H1 (cell line): ENCODE measurements around the gene COPG1. TPM values are rescaled to one million over a fixed set of nuclear protein-coding genes. Genes with fewer than 3 reads are reported as not detected.

Experiments
- CTCF ChIA-PET: fragments of 300-600 bp; sonication (Branson Sonifier 250); formaldehyde crosslinking; loops from one replicate; lab custom pipeline; 2021; ENCODE audit not compliant: partially characterized antibody; lab: Charles Lee
- POLR2A ChIA-PET: fragments of 300-600 bp; sonication (Branson Sonifier 250); formaldehyde crosslinking; loops from one replicate; lab custom pipeline; 2021; ENCODE audit warnings: inconsistent platforms; ENCODE audit not compliant: partially characterized antibody; lab: Charles Lee
- DNase-seq, 2 experiments: peaks; one replicate each; pipeline versions ENCODE4 v3.0.0 to v3.0.0-alpha.2; 2010 to 2022; ENCODE audit warnings: low spot score in 2 of 2, low read depth in 1 of 2, mixed read lengths in 1 of 2
- FAIRE-seq: peaks from 2 replicates; lab custom pipeline; 2011; peaks lifted over from hg19 to GRCh38; lab: Jason Lieb, UNC
- H2AFZ ChIP-seq: 2 replicates; pipeline ENCODE4 v1.8.1; 2012; ENCODE audit warnings: low read length, inconsistent platforms
- H2AK5ac ChIP-seq: 2 replicates; pipeline ENCODE4 v1.6.1; 2013; ENCODE audit warnings: low read depth, low read length
- H2BK120ac ChIP-seq: replicated peaks from 2 replicates; pipeline ENCODE3; 2013; ENCODE audit warnings: low read depth, low read length, inconsistent platforms
- H2BK12ac ChIP-seq: 2 replicates; pipeline ENCODE4 v1.6.1; 2013; ENCODE audit warnings: low read depth, low read length
- H2BK15ac ChIP-seq: 2 replicates; pipeline ENCODE4 v1.6.1; 2013; ENCODE audit warnings: low read length
- H2BK20ac ChIP-seq: 2 replicates; pipeline ENCODE4 v1.6.1; 2013; ENCODE audit warnings: low read length
- H2BK5ac ChIP-seq: 2 replicates; pipeline ENCODE4 v1.6.1; 2013; ENCODE audit warnings: low read depth, low read length
- H3K14ac ChIP-seq: 2 replicates; pipeline ENCODE4 v1.6.1; 2013; ENCODE audit warnings: inconsistent platforms; ENCODE audit not compliant: insufficient read length
- H3K18ac ChIP-seq: 2 replicates; pipeline ENCODE4 v1.6.1; 2013; ENCODE audit warnings: low read length; ENCODE audit errors: extremely low read depth
- H3K23ac ChIP-seq: 2 replicates; pipeline ENCODE4 v1.6.1; 2013; ENCODE audit warnings: inconsistent platforms; ENCODE audit not compliant: insufficient read length
- H3K23me2 ChIP-seq: 2 replicates; pipeline ENCODE4 v1.6.1; 2013; ENCODE audit warnings: low read depth, low read length
- H3K27ac ChIP-seq: 2 replicates; pipeline ENCODE4 v1.6.1; 2011; ENCODE audit warnings: low read depth, low read length, inconsistent platforms
- H3K27me3 ChIP-seq, 4 experiments: replicated peaks in 1 of 4; 1 replicate in 1 of 4; 2 replicates in 3 of 4; pipeline versions ENCODE4 v1.6.1 to v1.8.1; 2011 to 2013; ENCODE audit warnings: low read length in 3 of 4, mild to moderate bottlenecking in 3 of 4, inconsistent platforms in 2 of 4, mixed read lengths in 2 of 4, moderate library complexity in 1 of 4; ENCODE audit not compliant: control insufficient read depth in 3 of 4, insufficient read depth in 3 of 4; ENCODE audit errors: extremely low read depth in 1 of 4
- H3K36me3 ChIP-seq, 4 experiments: 2 replicates each; pipeline versions ENCODE4 v1.6.1 to v1.8.1; 2011 to 2013; ENCODE audit warnings: mild to moderate bottlenecking in 4 of 4, low read length in 3 of 4, moderate library complexity in 2 of 4, control low read depth in 1 of 4, inconsistent platforms in 1 of 4; ENCODE audit not compliant: insufficient read depth in 4 of 4, control insufficient read depth in 2 of 4
- H3K4ac ChIP-seq: replicated peaks from 2 replicates; pipeline ENCODE3; 2013; ENCODE audit warnings: low read length, low read depth, mixed read lengths, inconsistent platforms; ENCODE audit not compliant: insufficient read length
- H3K4me1 ChIP-seq, 4 experiments: replicated peaks in 1 of 4; 1 replicate in 1 of 4; 2 replicates in 3 of 4; pipeline versions ENCODE4 v1.6.1 to v1.8.1; 2011 to 2013; ENCODE audit warnings: low read length in 3 of 4, inconsistent platforms in 2 of 4, mixed read lengths in 1 of 4; ENCODE audit not compliant: insufficient read depth in 4 of 4, control insufficient read depth in 3 of 4
- H3K4me2 ChIP-seq, 2 experiments: 2 replicates each; pipeline versions ENCODE4 v1.6.1 to v1.8.1; 2011 to 2013; ENCODE audit warnings: low read depth in 2 of 2, low read length in 2 of 2, control low read depth in 1 of 2, inconsistent platforms in 1 of 2, mild to moderate bottlenecking in 1 of 2; ENCODE audit not compliant: insufficient read depth in 1 of 2
- H3K4me3 ChIP-seq, 4 experiments: fragments of 200-600, 300-600 bp in 1 of 4; sonication (generic), shearing (Covaris generic), sonication (Bioruptor Twin) in 1 of 4; 2 replicates each; pipeline versions ENCODE4 v1.5.1 to v1.8.1; 2011 to 2016; ENCODE audit warnings: low read length in 4 of 4, low read depth in 3 of 4, control low read depth in 2 of 4, inconsistent platforms in 2 of 4, mild to moderate bottlenecking in 2 of 4, mixed read lengths in 1 of 4, moderate library complexity in 1 of 4; ENCODE audit not compliant: insufficient read depth in 2 of 4; ENCODE audit errors: extremely low read depth in 1 of 4
- H3K56ac ChIP-seq: replicated peaks from 2 replicates; pipeline ENCODE3; 2013; ENCODE audit warnings: low read depth, mild to moderate bottlenecking, mixed read lengths, low read length, inconsistent platforms; ENCODE audit not compliant: insufficient read length
- H3K79me1 ChIP-seq: 2 replicates; pipeline ENCODE4 v1.6.1; 2013; ENCODE audit warnings: low read depth, low read length, control low read depth
- H3K79me2 ChIP-seq, 2 experiments: 2 replicates each; pipeline versions ENCODE4 v1.6.1 to v1.8.1; 2012 to 2013; ENCODE audit warnings: low read length in 2 of 2, mild to moderate bottlenecking in 2 of 2, inconsistent platforms in 1 of 2; ENCODE audit not compliant: insufficient read depth in 2 of 2, control insufficient read depth in 1 of 2
- H3K9ac ChIP-seq, 4 experiments: replicated peaks in 1 of 4; 1 replicate in 1 of 4; 2 replicates in 3 of 4; pipeline versions ENCODE4 v1.6.1 to v1.8.1; 2011 to 2013; ENCODE audit warnings: low read depth in 3 of 4, low read length in 3 of 4, control low read depth in 2 of 4, mild to moderate bottlenecking in 2 of 4, moderate library complexity in 2 of 4, inconsistent platforms in 1 of 4; ENCODE audit errors: extremely low read depth in 1 of 4
- H3K9me3 ChIP-seq, 2 experiments: 2 replicates each; pipeline versions ENCODE4 v1.6.1 to v1.8.1; 2012 to 2013; ENCODE audit warnings: mild to moderate bottlenecking in 2 of 2, moderate library complexity in 2 of 2, control low read depth in 1 of 2, inconsistent platforms in 1 of 2, low read depth in 1 of 2, low read length in 1 of 2, mixed read lengths in 1 of 2; ENCODE audit not compliant: insufficient read depth in 2 of 2
- H4K20me1 ChIP-seq, 2 experiments: replicated peaks in 1 of 2; 2 replicates each; pipeline versions ENCODE3 to v1.8.1; 2011 to 2013; ENCODE audit warnings: inconsistent platforms in 2 of 2, low read length in 2 of 2, mild to moderate bottlenecking in 1 of 2; ENCODE audit not compliant: insufficient read depth in 2 of 2, control insufficient read depth in 1 of 2
- H4K5ac ChIP-seq: 2 replicates; pipeline ENCODE4 v1.6.1; 2013; ENCODE audit warnings: low read length, low read depth, mixed read lengths, inconsistent platforms; ENCODE audit not compliant: insufficient read length
- H4K8ac ChIP-seq: 2 replicates; pipeline ENCODE4 v1.8.0; 2013; ENCODE audit warnings: mild to moderate bottlenecking, moderate library complexity, low read length, inconsistent platforms; ENCODE audit not compliant: insufficient read depth; ENCODE audit errors: extremely low read depth
- H4K91ac ChIP-seq: replicated peaks from 2 replicates; pipeline ENCODE3; 2013; ENCODE audit warnings: low read length, mixed read lengths, inconsistent platforms; ENCODE audit not compliant: insufficient read length
- GTF2F1 ChIP-seq: IDR thresholded peaks from 2 replicates; pipeline ENCODE4 v1.6.1; 2012; ENCODE audit warnings: low read depth, low read length, improper control_type of control experiment, borderline replicate concordance
- NRF1 ChIP-seq: IDR thresholded peaks from 2 replicates; pipeline ENCODE4 v1.6.1; 2011; ENCODE audit warnings: mild to moderate bottlenecking, low read depth, low read length, improper control_type of control experiment
- RAD21 ChIP-seq, 2 experiments: IDR thresholded peaks in 1 of 2; conservative IDR thresholded peaks in 1 of 2; 2 replicates each; pipeline ENCODE4 v1.6.1; 2011; ENCODE audit warnings: low read depth in 2 of 2, low read length in 2 of 2, improper control_type of control experiment in 1 of 2, inconsistent platforms in 1 of 2, mild to moderate bottlenecking in 1 of 2, moderate library complexity in 1 of 2
- RNF2 ChIP-seq: fragments of 200-900, 300-1000 bp; sonication (generic); IDR thresholded peaks from 2 replicates; pipeline ENCODE4 v1.7.1; 2016; ENCODE audit warnings: borderline replicate concordance, low read depth, mild to moderate bottlenecking, antibody characterized with exemption, low read length; ENCODE audit not compliant: poor library complexity, severe bottlenecking; ENCODE audit errors: missing control alignments
- SIRT6 ChIP-seq: IDR thresholded peaks from one replicate; pipeline ENCODE4 v1.7.1; 2012; ENCODE audit warnings: low read length, inconsistent platforms
- WGBS, 2 experiments: shearing (Covaris generic) in 1 of 2; methylation state at CpG; one replicate each; pipeline versions ENCODE4 v1.1.6 to v1.1.7; 2013 to 2015; ENCODE audit warnings: low lambda C conversion rate in 2 of 2, mixed read lengths in 2 of 2, inconsistent platforms in 1 of 2, low coverage in 1 of 2, missing lambda C conversion rate in 1 of 2; ENCODE audit not compliant: insufficient replicate concordance in 2 of 2, insufficient coverage in 1 of 2, insufficient read length in 1 of 2; ENCODE audit errors: extremely low coverage in 1 of 2, missing lambda C conversion rate in 1 of 2; 5-methylcytosine and 5-hydroxymethylcytosine counted together
- polyA plus RNA-seq, 7 experiments: library from polyadenylated mRNA; depleted of rRNA in 3 of 7; stranded (reverse) in 5 of 7; unstranded in 2 of 7; fragments of >200 nt in 5 of 7; fragments of 200-250 nt in 2 of 7; gene quantifications; 1 replicate in 5 of 7; 2 replicates in 1 of 7; 4 replicates in 1 of 7; pipeline versions ENCODE4 v1.2.1 to v1.2.3, GENCODE V29; 2011 to 2013; ENCODE audit warnings: missing spikeins in 2 of 7, mixed read lengths in 2 of 7
- total RNA-seq: library from RNA; stranded (reverse); fragmentation: NEBNext Ultra II Directional; extraction: Animal tissue kit (Norgen Biotek cat#: 25700); gene quantifications from 2 replicates; pipeline ENCODE4 v1.2.1, GENCODE V29; 2021

COPG1 gene
- total and polyA plus RNA-seq, 2 of the 8 experiments (the other 6 are each of a cell fraction or from before 2014, with no cell fraction given), result 52.7 to 106 TPM

DNA sequence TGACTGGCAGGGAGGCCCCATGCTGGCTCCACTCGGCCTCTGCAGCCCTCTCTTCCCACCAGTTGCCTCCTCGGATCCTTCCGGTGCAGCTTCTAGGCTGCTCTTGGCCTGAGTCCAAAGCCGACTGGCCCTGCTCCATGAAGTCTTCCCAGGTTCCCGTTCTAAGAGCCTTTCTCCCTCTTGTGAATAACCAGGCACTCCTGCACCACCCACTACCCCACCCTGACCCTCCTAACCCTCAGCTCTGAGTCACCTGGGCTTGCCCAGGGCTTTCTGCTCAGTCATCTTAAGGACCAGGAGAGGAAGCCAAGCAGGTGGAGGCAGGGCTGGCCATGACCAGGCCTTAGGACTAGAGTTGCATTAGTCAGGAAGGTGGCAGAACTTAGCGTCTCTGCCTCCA is 37.6 kb upstream of the COPG1 start:
- no peak overlapping the region for H3K18ac ChIP-seq
- H4K91ac ChIP-seq, result no peak overlapping the region
- no peak overlapping the region for H3K4ac ChIP-seq
- H4K8ac ChIP-seq, result no peak overlapping the region
- H3K9me3 ChIP-seq, result no peaks in the 10 kb centered on the region
- DNase-seq (no peak), FAIRE-seq (no peak)
- H2BK12ac ChIP-seq, result no peak overlapping the region
- no peak overlapping the region for H2BK5ac ChIP-seq
- no peak overlapping the region for H3K9ac ChIP-seq
- no peaks in the 10 kb centered on the region for H3K79me1 ChIP-seq
- H3K23me2 ChIP-seq, result no peaks in the 10 kb centered on the region
- no peak overlapping the region for H4K5ac ChIP-seq
- H3K27me3 ChIP-seq, result no peaks in the 10 kb centered on the region
- no peaks in the 10 kb centered on the region for H4K20me1 ChIP-seq
- ChIA-PET CTCF (no interaction called here), POLR2A (interaction anchor here (1.2 kb wide), 1 partner anchor 29 kb away, joined by 4 read pairs; no protein-coding TSS in a partner anchor)
- no peak overlapping the region for H2AK5ac ChIP-seq
- H2BK15ac ChIP-seq, result no peak overlapping the region; the same call in 1 of the 2 replicates
- 82% methylated on average over 6 of the region's 6 CpGs; no CpG with 5 or more reads in 1 of the 2 experiments for WGBS, 2 experiments
- TF ChIP-seq RNF2 (no peak), GTF2F1 (no peak), NRF1 (no peak), SIRT6 (no peak), RAD21 (IDR thresholded peaks at IDR 0.05 in 1 of 2, conservative IDR thresholded peaks at IDR 0.05 in 1 of 2; ENCODE audit: low read depth in 2 of 2, low read length in 2 of 2) (no peak)
- H3K79me2 ChIP-seq, result no peaks in the 10 kb centered on the region
- no peak overlapping the region for H2AFZ ChIP-seq
- H3K4me2 ChIP-seq, result no peak overlapping the region
- no peak overlapping the region for H3K56ac ChIP-seq
- H3K23ac ChIP-seq, result no peak overlapping the region
- no peaks in the 10 kb centered on the region for H3K36me3 ChIP-seq
- no peaks in the 10 kb centered on the region for H3K4me1 ChIP-seq
- no peak overlapping the region for H3K14ac ChIP-seq
- H3K27ac ChIP-seq, result no peak overlapping the region
- H3K4me3 ChIP-seq, result no peak overlapping the region
- H2BK120ac ChIP-seq, result no peak overlapping the region
- H2BK20ac ChIP-seq, result no peak overlapping the region
